DMS79 treated with DMSO at 0.1 percent for 48 hours (cell line): ENCODE measurements around the gene FAM162A.
A peak's percentile ranks its signal among the peaks of the same experiment; 100 is the strongest.

ENCODE experiments used
- DNase-seq: peaks from one replicate; lab custom pipeline; 2025; lab: John Stamatoyannopoulos, UW

Gene FAM162A

DNA sequence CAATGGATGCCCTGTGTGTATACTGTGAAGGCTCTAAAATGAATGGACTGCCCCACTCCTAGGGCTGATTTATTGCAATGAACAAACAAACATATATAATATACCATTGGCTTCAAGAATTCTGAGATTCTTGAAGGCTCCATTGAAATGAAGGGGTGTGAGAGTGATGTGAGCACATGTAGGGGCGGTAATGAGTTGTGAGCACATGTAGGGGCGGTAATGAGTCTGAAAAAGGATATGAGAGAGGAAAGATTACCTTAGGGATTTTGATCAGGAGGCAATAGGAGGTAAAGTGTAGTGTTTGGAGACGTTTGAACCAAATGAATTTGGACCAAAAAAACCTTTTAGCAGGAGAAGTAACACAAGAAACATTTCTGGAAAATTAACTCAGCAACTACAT is 3.7 kb downstream of the FAM162A start:
- DNase-seq, result no peak

DNA sequence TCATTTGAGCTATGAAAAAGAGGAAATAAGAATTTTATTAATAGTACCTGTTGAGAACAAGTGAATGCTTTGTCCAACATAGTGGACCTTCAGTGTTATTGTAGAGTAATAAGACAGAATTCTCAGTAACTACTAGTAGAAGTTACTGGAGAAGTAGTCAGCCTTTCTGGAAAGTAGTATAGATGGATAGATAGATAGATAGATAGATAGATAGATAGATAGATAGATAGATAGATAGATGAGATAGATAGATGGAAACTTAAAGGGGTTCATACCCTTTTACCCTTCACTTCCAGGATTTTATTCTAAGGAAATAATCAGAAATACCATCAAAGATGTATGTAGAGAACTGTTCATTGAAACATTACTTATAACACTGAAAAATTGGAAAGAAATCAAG is 5.2 kb downstream of the FAM162A start:
- DNase-seq, result no peak

DNA sequence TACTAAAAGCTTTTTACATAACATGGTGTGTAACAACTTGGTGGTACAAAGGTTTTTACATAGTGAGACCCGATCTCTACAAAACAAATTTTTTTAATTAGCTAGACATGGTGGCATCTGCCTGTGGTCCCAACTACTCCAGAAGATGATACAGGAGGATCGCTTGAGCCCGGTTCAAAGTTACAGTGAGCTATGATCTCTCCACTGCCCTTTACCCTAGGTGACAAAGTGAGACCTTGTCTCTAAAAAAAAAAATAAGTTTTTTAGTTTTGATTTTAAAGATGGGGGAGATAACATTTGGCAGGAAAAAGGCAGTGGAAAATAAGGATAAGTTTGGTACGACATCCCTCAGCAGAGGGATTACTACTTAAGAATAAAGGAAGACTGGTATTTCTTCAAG is 5.9 kb downstream of the FAM162A start:
- no peak for DNase-seq

DNA sequence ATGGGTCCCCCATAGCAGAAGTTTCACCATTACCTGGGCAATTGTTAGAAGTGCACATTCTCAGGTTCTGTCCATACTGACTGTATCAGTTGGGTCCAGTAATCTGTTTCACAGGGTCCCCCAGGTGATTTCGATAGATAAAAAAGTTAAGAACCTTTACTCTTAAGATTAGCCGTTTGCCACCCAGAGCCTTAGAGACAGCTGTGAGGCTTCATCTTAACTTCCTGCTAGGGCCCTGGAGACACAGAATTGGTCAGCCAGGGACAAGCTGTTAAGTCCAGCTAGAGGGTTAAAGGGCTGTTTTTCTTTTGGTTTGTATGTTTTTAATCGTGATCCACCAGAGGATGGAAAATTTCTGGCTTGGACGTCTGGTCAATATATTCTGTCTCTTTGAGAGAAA is 6.7 kb downstream of the FAM162A start:
- DNase-seq, result no peak

DNA sequence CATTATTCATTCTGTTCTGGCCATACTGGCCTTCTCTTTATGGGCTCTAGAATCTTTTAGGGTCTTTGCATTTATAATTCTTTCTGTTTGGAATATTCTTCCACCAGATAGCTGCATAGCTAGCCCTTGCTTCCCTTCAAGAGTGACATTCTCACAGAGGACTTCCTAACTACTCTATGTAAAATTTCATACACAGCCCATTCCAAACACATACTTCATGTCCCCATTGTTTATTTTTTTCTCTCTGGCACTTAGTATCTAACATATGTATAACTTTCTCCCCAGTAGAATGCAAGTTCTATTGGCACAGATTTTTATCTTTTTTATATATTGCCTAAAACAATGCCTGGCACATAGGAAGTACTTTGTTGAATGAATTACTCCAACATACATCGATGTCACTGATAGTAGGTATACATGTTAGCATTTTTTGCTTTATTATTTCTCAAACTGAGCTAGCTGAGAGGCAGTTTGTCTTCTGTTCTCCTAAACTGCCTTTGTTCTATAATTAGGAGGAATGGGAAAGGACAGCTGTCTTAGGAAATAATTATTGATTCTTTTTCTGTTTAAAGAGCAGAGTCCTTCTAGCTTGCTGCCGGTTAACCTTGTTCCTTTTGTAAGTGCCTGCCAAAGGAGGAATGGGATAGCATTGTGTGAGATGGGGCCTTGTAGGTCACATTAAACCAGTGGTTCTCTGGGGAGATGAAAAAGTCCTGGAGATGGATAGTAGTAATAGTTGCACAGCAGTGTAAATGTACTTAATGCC is 7.9 kb downstream of the FAM162A start:
- DNase-seq, result no peak

DNA sequence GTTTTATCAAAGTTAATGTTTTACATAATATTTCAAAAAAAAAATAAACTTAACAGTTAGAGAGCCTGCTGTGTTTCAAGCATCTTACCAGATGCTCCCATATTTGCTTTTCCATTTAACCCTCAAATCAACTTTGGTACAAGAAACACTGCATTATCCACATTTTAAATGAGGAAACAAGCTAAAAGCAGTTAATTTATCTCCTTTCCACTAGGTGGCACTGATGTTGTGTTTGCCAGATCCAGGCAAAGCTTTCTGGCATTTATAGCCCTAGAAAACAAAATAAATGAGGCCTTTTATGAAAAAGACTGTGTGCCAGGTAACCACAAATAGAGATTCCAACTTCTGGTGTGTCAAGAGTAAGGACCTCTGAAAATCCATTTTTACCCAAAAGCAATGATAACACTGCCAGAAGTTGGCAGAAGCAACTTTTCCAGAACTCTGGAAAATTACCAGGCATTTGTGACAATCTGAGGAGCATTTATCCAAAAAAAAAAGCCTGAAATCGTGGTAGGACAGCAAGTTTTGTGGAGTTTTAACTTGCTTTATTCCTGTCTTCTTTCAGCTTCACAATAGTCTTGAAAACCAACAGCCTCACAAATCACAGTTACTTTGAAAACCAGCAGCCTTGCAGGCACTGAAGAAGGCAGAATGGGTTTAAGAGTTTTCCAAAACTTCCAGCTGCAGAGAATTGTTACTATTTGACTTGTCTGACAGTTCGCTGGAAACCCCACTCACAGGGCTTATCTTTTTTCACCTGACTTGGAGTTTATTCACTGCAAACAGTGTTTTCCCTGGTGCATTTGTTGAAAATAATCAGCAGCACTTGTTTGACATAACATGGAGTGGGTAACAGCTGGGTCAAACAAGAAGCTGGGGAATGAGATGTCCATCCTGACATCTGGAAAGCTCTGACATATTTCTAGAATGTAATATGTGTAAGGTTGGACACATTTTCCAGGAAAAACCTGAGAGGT is 9.2 kb downstream of the FAM162A start:
- DNase-seq, result peak; percentile 36

DNA sequence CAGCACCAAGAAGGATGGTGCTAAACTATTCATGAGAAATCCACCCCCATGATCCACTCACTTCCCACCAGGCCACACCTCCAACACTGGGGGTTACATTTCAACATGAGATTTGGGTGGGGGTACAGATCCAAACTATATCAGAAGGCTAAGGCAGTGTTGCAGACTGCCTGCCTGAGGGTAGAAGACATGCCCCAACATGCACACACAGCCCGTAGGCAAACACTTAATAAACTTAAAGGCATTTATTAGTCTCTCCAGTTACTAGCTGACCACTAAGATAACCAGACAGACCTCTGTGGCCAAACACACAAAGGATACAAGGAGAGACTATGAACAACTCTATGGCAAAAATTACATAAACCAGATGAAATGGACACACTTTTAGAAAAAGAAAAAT is 10.2 kb downstream of the FAM162A start:
- DNase-seq, result no peak

DNA sequence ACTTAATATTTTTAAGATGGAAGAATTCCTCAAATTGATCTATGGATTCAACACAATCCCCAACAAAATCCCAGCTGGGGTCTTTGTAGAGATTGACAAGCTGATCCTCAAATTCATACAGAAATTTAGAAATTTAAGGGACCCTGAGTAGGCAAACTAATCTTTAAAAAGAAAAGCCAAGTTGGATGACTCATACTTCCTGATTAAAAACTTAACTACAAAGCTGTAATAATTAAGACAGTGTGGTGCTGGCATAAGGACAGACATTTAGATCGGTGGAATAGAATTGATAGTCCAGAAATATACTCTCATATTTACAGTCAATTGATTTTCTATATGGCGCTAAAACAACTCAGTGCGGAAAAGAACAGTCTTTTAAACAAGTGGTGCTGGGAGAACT is 11.6 kb downstream of the FAM162A start:
- no peak for DNase-seq

DNA sequence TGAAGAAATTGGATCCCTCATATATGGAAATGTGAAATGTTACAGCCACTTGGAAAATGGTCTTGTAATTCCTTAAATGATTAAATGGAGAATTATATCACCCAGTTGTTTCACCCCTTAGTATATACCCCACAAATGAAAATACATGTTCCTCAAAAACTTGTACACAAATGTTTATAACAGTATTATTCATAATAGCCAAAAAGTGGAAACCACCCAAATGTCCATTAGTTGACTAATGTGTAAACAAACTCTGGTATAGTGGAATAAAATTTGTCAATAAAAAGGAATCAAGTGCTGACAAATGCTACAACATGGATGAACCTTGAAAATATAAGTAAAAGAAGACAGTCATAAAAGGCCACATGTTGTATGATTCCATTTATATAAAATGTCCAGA is 12.5 kb downstream of the FAM162A start:
- no peak for DNase-seq

DNA sequence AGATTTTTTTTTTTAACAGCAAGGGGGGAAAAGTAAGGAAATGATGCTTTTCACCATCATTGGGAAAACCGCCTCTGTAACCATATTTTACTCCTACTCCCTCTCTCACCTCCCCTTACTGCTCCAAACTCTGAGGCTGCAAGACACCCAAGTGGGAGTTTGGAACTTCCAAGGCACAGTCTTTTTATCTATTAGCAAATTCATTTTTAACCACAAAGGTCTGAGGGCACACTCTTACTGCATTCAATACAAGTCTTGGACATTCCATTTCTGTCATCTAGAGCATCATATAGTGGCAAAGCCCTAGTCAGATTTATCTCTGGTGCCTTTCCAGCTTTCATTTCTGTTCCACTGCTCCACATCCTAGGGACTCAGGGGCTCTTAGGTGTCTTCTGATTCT is 13.2 kb downstream of the FAM162A start:
- DNase-seq, result no peak

DNA sequence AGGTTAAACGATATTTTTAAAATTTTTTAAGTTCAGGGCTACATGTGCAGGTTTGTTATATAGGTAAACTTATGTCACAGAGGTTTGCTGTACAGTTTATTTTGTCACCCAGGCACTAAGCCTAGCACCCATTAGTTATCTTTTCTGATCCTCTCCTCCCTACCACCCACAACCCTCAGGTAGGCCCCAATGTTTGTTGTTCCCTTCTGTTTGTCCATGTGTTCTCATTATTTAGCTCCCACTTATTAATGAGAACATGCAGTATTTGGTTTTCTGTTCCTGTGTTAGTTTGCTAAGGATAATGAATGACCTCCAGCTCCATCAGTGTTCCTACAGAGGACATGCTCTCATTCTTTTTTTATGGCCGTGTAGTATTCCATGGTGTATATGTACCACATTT is 14.9 kb downstream of the FAM162A start:
- DNase-seq, result no peak

DNA sequence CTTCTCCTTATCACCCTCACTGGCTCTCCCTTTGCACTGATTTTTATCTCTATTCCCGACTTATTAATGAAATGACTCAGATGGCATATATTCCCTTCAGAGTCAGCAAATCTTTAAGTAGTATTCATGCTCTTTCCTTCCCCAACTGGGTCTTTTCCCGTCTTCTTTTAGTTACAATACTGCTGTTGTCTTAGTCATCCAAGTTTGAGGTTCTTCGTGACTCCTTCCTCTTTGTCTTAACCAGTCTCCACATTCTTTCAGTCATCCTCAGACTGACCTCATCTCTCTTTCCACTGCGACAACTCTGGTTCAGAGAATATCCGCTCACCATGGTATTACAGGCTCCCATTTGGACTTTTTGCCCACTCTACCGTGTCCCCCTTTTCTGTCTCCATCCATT is 19.5 kb downstream of the FAM162A start:
- no peak for DNase-seq

DNA sequence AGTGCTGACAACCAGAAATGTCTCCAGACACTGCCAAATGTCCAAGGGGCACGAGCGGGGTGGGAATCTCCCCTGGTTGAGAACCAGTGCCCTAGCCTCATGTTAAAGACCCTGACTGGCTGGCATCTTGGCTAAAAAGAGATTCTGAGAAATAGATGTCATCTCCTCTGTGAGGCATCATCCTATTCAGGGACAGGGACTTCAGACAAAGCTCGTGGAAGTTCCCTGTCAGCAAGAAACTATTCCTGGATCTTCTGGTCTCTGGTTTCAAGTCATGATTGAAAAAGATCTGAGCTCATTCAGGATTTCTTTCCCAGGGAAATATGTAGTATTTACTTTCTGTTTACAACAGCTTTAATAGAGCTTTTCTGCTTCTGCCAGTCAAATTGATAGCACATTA is 21.0 kb downstream of the FAM162A start:
- no peak for DNase-seq

DNA sequence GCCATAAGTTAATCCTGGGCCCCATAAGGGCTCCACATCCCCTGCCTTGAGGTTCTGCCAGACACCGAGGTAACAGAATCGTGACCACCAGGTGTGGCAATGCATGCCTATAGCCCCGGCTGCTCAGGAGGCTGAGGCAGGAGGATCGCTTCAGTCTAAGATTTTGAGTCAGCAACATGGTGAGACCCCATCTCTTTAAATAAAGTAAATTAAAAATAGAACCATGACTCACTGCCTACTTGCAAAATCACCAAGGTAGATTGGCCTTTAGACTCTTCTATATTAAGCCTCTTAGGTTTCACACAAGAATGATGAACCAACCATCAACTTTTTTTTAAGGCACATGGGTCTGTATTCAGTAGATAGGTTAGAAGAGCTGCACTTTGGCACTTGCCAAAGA is 22.2 kb downstream of the FAM162A start:
- no peak for DNase-seq

DNA sequence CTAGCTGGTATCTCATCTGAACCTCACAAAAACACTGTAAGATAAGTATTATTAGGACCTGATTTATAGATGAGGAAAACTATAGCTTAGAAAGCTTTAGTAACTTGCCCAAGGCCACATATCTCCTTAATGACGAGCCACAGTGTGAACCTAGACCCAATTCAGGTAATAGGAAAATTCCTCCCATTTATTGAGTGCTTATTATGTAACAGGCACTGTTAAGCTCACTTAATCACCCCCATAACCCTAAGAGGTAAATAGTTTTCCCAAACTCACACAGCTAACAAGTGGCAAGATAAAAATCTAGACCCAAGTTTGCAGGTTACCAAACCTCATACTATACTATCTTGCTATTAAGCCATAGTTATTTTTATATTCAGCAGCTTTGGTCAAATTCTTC is 24.0 kb downstream of the FAM162A start:
- DNase-seq, result no peak

DNA sequence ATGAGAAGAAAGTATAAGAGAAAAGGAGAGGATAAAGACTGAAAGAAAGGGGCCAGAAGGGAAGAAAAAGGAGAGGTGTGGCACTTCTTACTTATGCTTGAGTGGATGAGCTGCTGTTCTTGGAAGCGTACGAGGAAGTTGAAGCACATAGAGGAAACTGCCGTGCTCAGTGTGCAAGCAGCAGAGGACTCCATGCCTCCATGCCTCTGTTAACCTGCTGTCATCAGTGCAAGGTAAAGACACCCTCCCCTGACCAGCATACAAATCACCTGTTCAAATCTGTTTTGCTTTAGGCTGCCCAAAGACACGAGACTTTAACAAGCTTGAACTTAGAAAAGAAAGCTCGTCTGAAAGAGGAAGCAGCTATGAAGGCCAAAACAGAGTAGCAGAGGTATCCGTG is 25.5 kb downstream of the FAM162A start:
- DNase-seq, result no peak

DNA sequence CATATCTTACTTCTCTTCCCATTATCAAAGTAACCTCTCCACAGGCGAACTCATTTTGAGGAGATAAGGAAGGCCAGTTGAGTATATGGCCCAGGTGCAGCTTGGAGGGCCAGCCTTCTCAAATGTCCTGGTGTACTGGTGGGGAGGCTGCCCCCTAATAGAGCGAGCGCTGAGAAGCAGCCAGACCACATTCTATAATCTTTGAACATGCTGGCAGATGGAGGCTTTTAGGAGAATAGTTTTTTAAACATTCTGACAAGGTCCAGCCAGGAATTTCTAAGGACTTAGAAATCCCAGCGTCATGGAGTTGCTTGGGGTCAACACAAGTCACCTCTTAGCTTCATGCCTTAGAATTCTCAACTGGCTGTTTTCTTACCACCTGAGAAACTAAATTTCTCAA is 26.1 kb downstream of the FAM162A start:
- no peak for DNase-seq

DNA sequence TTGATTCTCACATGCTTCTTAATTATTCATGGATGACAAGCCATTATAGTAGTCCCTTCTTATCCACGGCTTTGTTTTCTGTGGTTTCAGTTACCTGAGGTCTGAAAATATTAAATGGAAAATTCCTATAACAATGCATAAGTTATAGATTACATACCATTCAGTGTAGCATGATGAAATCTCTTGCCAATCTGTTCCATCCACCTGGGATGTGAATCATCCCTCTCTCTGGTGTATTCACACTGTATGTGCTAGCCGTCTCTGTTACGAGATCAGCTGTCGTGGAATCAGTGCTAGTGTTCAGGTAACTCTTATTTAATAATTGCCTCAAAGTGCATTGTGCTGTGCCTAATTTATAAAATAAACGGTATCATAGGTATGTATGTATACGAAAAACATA is 26.7 kb downstream of the FAM162A start:
- no peak for DNase-seq

DNA sequence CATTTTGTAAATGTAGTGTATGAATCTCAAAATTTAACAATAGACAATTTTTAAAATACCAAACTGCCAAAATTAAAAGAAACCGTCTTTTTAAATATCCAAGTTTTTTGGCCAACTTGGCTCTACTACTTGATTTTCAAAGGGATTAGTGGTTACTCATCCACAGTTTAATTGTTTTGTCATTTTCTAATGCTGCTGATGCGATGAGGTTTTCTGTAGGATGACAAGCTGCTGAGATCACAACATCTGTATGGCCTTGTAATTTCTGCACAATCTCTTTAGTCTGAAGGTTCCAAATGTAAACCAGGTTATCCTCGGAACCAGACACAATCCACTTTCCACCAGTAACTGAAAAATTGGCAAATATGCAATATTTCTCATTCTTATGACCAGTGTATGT is 30.4 kb downstream of the FAM162A start:
- DNase-seq, result no peak

DNA sequence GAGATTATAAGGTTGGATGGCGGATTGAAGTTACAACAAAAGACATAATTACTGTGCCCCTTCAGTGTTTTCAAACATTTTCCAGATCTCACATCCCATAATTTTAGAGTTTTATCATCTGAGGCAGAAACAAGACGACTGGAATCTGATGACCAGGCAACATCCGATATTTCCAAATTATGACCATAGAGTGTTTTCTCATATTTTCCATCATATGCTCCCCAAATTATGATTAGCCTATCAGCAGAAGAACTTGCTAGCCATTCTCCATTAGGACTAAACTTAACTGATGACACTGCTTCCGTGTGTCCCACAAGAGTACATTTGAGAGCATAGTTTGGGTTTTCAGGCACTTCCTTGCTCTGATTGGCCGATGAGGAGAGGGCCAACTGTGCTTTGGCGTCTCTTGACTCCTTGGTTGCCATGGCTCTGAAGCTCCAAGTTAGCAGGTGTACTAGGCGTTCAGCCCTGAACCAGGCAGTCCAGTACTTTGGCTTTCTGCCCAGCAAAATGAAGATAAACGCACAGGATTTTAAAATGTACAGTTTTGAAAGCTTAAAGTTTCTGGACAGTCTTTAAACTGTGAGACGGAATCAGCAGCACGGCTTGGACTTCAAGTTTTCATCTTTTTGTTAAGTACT is 31.2 kb downstream of the FAM162A start:
- no peak for DNase-seq

DNA sequence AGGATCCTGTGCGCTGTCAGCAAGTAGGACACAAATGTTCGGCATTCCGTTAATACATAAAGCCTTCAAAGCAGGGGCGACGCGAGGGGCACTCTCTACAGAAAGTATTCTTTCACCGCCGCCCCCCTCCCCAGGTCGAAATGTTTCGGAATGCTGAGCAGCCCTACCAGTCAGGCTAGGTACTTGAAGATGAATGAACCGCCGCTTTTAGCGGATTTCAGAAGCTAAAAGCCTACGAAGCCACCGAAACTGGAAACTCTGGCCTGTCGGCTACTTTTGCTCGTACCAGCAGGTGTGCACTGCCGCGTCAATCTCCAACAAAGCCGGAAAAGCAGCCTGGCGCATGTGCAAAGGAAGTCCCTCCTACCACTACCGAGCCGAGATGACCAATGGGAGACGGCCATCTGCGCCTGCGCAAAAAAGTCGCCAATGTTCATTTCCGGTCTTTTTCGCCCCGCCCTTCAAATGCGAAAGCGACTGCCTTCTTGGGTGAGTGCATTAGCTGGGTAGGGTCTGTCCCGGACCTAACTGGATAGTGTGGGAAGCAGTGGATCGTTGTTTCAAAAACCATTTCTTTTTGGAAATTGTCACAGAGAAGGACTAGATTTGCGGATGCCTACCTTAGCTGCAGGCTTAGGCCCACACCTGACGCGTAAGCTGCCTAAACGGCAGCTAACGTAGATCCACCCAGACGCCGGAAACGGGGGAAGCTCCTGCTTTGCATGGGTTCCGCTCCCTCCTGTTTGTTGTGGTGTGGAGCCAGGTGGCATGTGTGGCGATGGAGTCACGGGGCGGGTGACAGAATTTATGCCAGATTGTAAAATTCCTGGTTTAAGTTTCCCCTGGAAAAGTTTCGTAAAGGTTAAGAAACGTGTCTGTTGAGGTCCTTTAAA is 32.0 kb downstream of the FAM162A start, which contains the start of gene WDR5B:
Gene WDR5B (minus strand): TSS at position 301 of the 893 bp plus-strand sequence. CDS start 534 bp downstream, outside the sequence.
- DNase-seq, result no peak

DNA sequence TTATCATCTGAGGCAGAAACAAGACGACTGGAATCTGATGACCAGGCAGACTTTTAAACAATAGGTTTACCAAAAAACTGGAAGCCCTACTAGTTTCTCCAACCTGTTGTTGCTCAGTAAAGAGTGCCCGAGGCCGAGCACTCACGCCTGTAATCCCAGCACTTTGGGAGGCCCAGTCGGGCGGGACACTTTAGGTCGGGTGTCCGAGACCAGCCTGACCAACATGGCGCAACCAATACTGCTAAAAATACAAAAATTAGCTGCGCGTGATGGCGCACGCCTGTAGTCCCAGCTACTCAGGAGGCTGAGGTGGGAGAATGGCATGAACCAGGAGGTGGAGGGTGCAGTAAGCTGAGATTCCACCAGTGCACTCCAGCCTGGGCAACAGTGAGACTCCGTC is 33.0 kb downstream of the FAM162A start:
- no peak for DNase-seq
